GM12891 (cell line): ENCODE data around the gene BTAF1.

Experiments used
- PAX5 ChIP-seq: IDR thresholded peaks from 2 replicates; pipeline ENCODE4 v1.6.1; 2011; ENCODE audit warnings: low read length, moderate library complexity, mild to moderate bottlenecking; ENCODE audit not compliant: insufficient read depth, severe bottlenecking
- POLR2A ChIP-seq: IDR thresholded peaks from 2 replicates; pipeline ENCODE4 v1.6.1; 2011; ENCODE audit warnings: low read depth, low read length, control low read depth
- POLR2AphosphoS5 ChIP-seq: IDR thresholded peaks from 2 replicates; pipeline ENCODE4 v1.6.1; 2011; ENCODE audit warnings: low read depth, low read length, control low read depth
- SPI1 ChIP-seq: IDR thresholded peaks from 2 replicates; pipeline ENCODE4 v1.6.1; 2011; ENCODE audit warnings: low read depth, low read length, control low read depth
- TAF1 ChIP-seq: IDR thresholded peaks from 2 replicates; pipeline ENCODE4 v1.6.1; 2011; ENCODE audit warnings: low read depth, low read length, control low read depth

- TF ChIP-seq SPI1 (no peak), TAF1 (no peak), POLR2A (no peak), POLR2AphosphoS5 (no peak), PAX5 (no peak)
Measured at GRCh38 chr10:91953600-91954160, 30.1 kb downstream of the BTAF1 start.
